ENCODE data around the gene DGCR6L.
"Not testable (repeated sequence)": the region's sequence is repeated elsewhere in the genome, so short reads cannot be mapped to it uniquely, and the experiment has no call there.

Gene DGCR6L

GRCh38 chr22:20285473-20286311 lies 34.2 kb downstream of the DGCR6L start:
- H3K27ac ChIP-seq, result not testable (repeated sequence)
- TF ChIP-seq, protein P1, sequence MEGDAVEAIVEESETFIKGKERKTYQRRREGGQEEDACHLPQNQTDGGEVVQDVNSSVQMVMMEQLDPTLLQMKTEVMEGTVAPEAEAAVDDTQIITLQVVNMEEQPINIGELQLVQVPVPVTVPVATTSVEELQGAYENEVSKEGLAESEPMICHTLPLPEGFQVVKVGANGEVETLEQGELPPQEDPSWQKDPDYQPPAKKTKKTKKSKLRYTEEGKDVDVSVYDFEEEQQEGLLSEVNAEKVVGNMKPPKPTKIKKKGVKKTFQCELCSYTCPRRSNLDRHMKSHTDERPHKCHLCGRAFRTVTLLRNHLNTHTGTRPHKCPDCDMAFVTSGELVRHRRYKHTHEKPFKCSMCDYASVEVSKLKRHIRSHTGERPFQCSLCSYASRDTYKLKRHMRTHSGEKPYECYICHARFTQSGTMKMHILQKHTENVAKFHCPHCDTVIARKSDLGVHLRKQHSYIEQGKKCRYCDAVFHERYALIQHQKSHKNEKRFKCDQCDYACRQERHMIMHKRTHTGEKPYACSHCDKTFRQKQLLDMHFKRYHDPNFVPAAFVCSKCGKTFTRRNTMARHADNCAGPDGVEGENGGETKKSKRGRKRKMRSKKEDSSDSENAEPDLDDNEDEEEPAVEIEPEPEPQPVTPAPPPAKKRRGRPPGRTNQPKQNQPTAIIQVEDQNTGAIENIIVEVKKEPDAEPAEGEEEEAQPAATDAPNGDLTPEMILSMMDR (conservative IDR thresholded peaks at IDR 0.05), result peak; percentile 74

DNA sequence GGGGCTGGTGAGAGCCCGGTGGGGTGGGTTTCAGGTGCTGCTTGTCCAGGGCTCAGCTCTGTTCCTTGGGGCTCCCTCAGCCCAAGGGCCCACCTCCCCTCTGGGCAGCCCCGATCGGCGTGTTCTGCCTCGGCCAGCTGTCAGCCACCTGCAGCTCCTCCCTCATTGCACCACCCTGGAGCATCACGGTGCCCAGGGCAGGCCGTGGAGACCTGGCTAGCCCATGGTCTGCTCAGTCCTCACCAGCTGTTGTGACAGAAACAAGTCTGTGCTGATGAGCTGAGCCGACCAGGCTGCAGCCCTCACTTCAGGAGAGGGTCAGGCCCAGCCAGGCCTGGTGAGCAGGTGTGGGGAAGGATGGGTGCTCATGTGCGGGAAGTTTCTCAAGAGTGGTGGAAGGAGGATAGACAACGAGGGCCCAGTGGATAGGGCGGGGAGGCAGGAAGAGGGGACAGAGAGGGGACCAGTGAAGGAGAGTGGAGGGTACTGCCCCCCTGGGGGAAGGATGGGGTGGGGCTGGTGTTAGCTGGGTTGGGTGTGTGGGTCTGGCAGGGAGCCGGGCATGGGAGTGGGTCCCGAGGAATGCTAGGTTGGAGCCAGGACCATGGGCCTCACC lies 35.3 kb downstream of the DGCR6L start:
- no peak overlapping the region for H3K27ac ChIP-seq

DNA sequence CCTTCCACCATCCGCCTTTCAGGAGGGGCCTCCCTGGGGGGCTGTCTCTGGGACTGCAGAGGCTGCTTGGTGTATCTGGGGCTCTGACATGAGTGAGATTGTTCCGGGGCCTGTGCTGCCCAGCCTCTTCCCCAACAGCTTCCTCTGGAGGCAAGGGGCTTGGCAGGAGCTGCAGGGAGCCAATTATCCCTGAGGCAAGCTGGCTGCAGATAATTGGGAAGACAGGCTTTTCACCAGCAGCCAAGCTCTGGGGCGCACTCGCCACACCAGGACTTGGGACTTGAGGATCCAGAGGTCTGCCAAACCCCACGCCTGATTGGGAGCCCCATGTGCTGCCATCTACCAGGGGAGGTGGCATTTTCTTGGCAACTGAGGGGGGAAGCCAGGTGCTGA lies 36.2 kb downstream of the DGCR6L start:
- TF ChIP-seq, protein P1 (conservative IDR thresholded peaks at IDR 0.05), result no peak
- no peak for TF ChIP-seq ZFX (IDR thresholded peaks at IDR 0.05)

More for the DNA sequence above, 35.3 kb downstream of the DGCR6L start:
- no peak for TF ChIP-seq ZFX (IDR thresholded peaks at IDR 0.05)
- TF ChIP-seq, protein P1 (conservative IDR thresholded peaks at IDR 0.05), result no peak

DNA sequence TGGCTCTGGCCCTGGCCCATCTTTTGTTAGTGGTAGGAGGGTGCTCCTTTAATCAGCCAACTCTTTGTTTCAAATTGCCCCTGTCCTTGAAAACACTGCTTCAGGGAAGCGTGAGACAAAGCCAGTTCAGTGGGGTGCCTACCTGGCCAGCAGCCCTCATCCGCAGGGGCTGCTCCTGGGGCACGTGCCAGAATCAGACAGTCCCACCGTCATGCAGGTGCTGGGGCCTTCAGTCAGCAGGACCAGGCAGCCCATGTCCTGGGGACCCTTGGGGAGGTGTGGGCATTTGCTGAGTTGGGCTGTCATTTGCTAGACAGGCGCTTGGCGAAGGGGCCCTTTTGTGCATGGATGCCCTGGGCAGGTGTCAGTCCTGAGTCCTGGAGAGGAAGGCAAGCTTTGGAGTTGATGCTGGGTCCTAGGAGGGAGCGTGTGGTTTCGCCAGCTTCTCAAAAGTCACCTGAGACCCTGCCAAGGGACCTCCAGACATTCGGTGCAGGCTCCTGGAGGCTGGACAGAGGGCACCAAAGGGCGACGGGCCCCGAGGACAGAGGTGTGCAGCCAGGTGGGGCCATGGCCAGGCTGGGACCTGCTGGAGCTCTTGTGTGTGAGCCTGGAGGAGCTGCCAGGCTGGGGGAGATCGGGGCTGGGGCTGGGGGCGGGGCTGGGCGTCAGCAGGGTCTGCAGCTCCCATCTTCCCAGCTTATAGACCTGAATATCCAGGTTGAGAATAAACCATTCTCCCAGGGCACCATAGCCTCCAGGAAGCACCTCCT lies 36.8 kb downstream of the DGCR6L start:
- no peak overlapping the region for H3K27ac ChIP-seq
- TF ChIP-seq, protein P1 (conservative IDR thresholded peaks at IDR 0.05), result no peak
- no peak for TF ChIP-seq ZFX (IDR thresholded peaks at IDR 0.05)

More for the DNA sequence above, 36.2 kb downstream of the DGCR6L start:
- no peak overlapping the region for H3K27ac ChIP-seq

DNA sequence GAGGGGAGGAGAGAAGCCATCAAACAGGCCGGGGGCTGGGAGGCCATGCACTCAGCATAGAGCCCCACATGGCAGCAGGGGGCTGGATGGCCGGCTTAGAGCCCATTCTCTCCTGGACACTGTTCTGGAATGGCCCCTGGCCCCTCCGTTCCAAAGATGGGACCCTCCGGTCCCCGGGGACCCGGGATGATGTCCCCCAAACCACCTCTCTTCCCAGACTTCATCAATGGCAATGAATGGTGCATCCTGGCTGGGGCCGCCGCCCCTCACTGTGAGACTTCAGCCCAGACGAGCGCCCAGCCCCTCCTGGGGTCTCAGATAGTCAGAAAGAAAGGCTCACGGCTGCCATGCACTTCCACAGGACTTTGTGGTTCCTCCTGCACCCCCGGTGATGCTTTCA lies 38.0 kb downstream of the DGCR6L start:
- TF ChIP-seq, protein P1 (conservative IDR thresholded peaks at IDR 0.05), result no peak
- TF ChIP-seq ZFX (IDR thresholded peaks at IDR 0.05), result no peak
- no peak overlapping the region for H3K27ac ChIP-seq

- not testable (repeated sequence) for H3K27ac ChIP-seq
Measured at GRCh38 chr22:20281473-20281872, 38.4 kb downstream of the DGCR6L start.

DNA sequence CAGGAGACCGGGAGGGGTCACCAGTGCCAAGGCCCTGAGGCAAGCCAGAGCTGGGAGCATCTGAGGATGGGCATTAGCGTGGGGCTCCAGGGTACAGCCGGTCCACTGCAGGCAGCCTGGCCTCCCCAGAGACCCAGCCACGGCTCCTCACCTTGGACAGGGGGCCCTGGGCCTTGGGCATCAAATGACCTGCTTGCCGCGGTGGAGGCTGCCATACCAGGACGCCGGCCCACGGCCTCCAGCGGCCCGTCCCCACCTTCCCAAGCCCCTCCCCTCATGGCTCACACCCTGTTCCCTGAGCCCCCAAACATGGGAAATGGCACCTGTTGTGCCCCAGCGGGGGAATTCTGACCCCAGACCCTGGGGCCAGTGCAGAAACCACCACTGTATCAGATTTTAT lies 39.0 kb downstream of the DGCR6L start:
- H3K27ac ChIP-seq, result no peak overlapping the region
- TF ChIP-seq, protein P1 (conservative IDR thresholded peaks at IDR 0.05), result no peak
- no peak for TF ChIP-seq ZFX (IDR thresholded peaks at IDR 0.05)

GRCh38 chr22:20280163-20280562 lies 39.7 kb downstream of the DGCR6L start:
- H3K27ac ChIP-seq, result not testable (repeated sequence)
